Right cardiac atrium (tissue), 5 donors: ENCODE results near the gene JMY. TPM values are rescaled to one million over a fixed set of nuclear protein-coding genes. Genes with fewer than 3 reads are reported as not detected.

Experiments
- ATAC-seq, 2 donors: fragments of 200-7000 bp; cut with Tn5 transposase; one replicate each; pipeline versions ENCODE4 v1.8.0 to v1.9.1; 2020; ENCODE audit warnings: moderate library complexity in 2 of 2, mild to moderate bottlenecking in 1 of 2
- DNase-seq, 3 donors: peaks; one replicate each; pipeline ENCODE4 v3.0.0-alpha.2; 2020
- H3K27ac ChIP-seq: one replicate; pipeline ENCODE4 v1.5.1; 2013; ENCODE audit warnings: mild to moderate bottlenecking, low read length, control low read depth, moderate library complexity
- H3K27me3 ChIP-seq: one replicate; pipeline ENCODE4 v1.6.1; 2013; ENCODE audit not compliant: control insufficient read depth, insufficient read depth
- H3K4me1 ChIP-seq: one replicate; pipeline ENCODE4 v1.6.1; 2013; ENCODE audit warnings: low read length; ENCODE audit not compliant: control insufficient read depth, insufficient read depth
- H3K4me3 ChIP-seq: one replicate; pipeline ENCODE4 v1.5.1; 2013; ENCODE audit warnings: low read length, control low read depth
- H3K9me3 ChIP-seq: one replicate; pipeline ENCODE4 v1.6.1; 2013; ENCODE audit warnings: low read length; ENCODE audit not compliant: control insufficient read depth
- WGBS: extraction: QIAGEN DNeasy Blood & Tissue Kit; methylation state at CpG from one replicate; pipeline ENCODE4 v1.1.7; 2013; 5-methylcytosine and 5-hydroxymethylcytosine counted together
- intact Hi-C, 4 donors: fragments of 100-400 bp; cut with DNase I; formaldehyde crosslinking; loops; one replicate each; pipeline versions ENCODE4 v1.11.0 to v1.14.0; 2022 to 2023
- long read RNA-seq, 4 donors: library from polyadenylated mRNA; unstranded; transcript quantifications; one replicate each; pipeline ENCODE4 v2.0.0, GENCODE V29; 2020 to 2021
- polyA plus RNA-seq: library from polyadenylated mRNA; stranded (reverse); fragments of 200-250 nt; gene quantifications from one replicate; pipeline ENCODE4 v1.2.3, GENCODE V29; 2013
- total RNA-seq, 4 donors: library from RNA; stranded (reverse); fragmentation: NEBNext Ultra II Directional; extraction: Animal tissue kit (Norgen Biotek cat#: 25700); gene quantifications; one replicate each; pipeline ENCODE4 v1.2.1, GENCODE V29; 2021
- donor health status: healthy with polysubstance abuse.
- donor health status: DM: no; HTN: yes; CAD: no.
- donor health status: DM: no; HTN: no; CAD: no.
- donor health status: DM: no; HTN: yes; CAD: no; lungs with severe emphysema.
- donor health status: DM: yes; HTN: yes; CAD: no.

The JMY gene, protein sequence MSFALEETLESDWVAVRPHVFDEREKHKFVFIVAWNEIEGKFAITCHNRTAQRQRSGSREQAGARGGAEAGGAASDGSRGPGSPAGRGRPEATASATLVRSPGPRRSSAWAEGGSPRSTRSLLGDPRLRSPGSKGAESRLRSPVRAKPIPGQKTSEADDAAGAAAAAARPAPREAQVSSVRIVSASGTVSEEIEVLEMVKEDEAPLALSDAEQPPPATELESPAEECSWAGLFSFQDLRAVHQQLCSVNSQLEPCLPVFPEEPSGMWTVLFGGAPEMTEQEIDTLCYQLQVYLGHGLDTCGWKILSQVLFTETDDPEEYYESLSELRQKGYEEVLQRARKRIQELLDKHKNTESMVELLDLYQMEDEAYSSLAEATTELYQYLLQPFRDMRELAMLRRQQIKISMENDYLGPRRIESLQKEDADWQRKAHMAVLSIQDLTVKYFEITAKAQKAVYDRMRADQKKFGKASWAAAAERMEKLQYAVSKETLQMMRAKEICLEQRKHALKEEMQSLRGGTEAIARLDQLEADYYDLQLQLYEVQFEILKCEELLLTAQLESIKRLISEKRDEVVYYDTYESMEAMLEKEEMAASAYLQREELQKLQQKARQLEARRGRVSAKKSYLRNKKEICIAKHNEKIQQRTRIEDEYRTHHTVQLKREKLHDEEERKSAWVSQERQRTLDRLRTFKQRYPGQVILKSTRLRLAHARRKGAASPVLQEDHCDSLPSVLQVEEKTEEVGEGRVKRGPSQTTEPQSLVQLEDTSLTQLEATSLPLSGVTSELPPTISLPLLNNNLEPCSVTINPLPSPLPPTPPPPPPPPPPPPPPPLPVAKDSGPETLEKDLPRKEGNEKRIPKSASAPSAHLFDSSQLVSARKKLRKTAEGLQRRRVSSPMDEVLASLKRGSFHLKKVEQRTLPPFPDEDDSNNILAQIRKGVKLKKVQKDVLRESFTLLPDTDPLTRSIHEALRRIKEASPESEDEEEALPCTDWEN
- 10 to 100 TPM; 10.3 to 14.5 (median 11.6) TPM for total RNA-seq
- polyA plus RNA-seq: 4.1 TPM
- long read RNA-seq, donor 1, partial matches to known transcripts: 56 of 56 reads
- long read RNA-seq, donor 1, other reads (novel, unspliced or antisense): 0 of 56 reads
- long read RNA-seq, donor 2, full-length matches to known transcripts: 1 of 2 reads
- long read RNA-seq, donor 2, partial matches to known transcripts: 0 of 2 reads
- long read RNA-seq, donor 2, other reads (novel, unspliced or antisense): 1 of 2 reads
- long read RNA-seq, donor 3, partial matches to known transcripts: 2 of 3 reads
- long read RNA-seq, donor 3, other reads (novel, unspliced or antisense): 1 of 3 reads
- long read RNA-seq, donor 4, partial matches to known transcripts: 2 of 3 reads
- long read RNA-seq, donor 4, other reads (novel, unspliced or antisense): 1 of 3 reads

- intact Hi-C loops: no loop called here
- WGBS: under 1% methylated on average over 83 of the region's 83 CpGs
- peak; percentile 87 to 96 (median 93) for DNase-seq
- H3K9me3 ChIP-seq: no peaks in the 10 kb centered on the region
- H3K27me3 ChIP-seq: no peaks in the 10 kb centered on the region
- H3K4me3 ChIP-seq: peak within 1 kb of the TSS; percentile 64
- peak; percentile 95 to 96 for ATAC-seq
- no peaks in the 10 kb centered on the region for H3K4me1 ChIP-seq
- peak within 1 kb of the TSS; percentile 53 for H3K27ac ChIP-seq
Observed at GRCh38 chr5:79235634-79236361, at the start of gene JMY. JMY (plus strand) TSS chr5:79236131; CDS start chr5:79236651, 520 bp downstream.

DNA sequence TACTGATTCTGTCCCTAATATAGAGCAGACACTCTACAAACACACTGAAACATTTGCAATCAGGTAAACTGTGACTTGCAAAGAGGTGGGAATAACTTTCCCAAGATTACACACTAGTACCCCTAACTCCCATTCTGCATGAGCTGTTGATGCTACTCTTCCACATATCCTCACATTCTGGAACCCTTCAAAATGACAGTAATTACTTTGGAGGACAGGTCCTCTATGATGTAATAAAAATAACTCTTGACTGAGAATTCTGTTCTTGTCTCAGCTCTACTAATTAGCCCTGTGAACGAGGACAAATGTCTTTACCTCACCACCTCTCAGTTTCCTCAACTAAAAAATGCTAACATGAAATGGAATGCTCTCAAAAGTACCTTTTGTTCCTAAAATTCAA, 49.5 kb upstream of the JMY start:
- DNase-seq (no peak), ATAC-seq (no peak)
- Histone ChIP-seq H3K4me1 (peaks cover 4% of the 10 kb centered on the region), H3K27ac (no peak overlapping the region), H3K9me3 (no peaks in the 10 kb centered on the region), H3K4me3 (no peak overlapping the region), H3K27me3 (no peaks in the 10 kb centered on the region)
- intact Hi-C loops: no loop called here
- WGBS: 47% methylated on average over 1 of the region's 1 CpG

GRCh38 chr5:79189439-79190234, 46.3 kb upstream of the JMY start:
- 67% methylated on average over 8 of the region's 8 CpGs for WGBS
- no peak for DNase-seq
- Histone ChIP-seq H3K9me3 (no peaks in the 10 kb centered on the region), H3K4me3 (no peak overlapping the region), H3K27me3 (no peaks in the 10 kb centered on the region), H3K27ac (no peak overlapping the region), H3K4me1 (no peaks in the 10 kb centered on the region)
- no peak for ATAC-seq
- intact Hi-C loops: no loop called here

- Histone ChIP-seq H3K4me1 (no peaks in the 10 kb centered on the region), H3K27ac (no peak overlapping the region), H3K9me3 (no peaks in the 10 kb centered on the region), H3K4me3 (no peak overlapping the region), H3K27me3 (no peaks in the 10 kb centered on the region)
- DNase-seq (no peak), ATAC-seq (no peak)
- intact Hi-C loops: no loop called here
- WGBS: 80% methylated on average over 2 of the region's 2 CpGs
Observed at GRCh38 chr5:79190235-79190529, 45.7 kb upstream of the JMY start.

GRCh38 chr5:79191457-79191856, 44.5 kb upstream of the JMY start:
- H3K9me3 ChIP-seq: no peaks in the 10 kb centered on the region
- ATAC-seq: no peak
- intact Hi-C loops: no loop called here
- H3K27me3 ChIP-seq: no peaks in the 10 kb centered on the region
- H3K4me3 ChIP-seq: no peak overlapping the region
- H3K27ac ChIP-seq: no peak overlapping the region
- 79% methylated on average over 6 of the region's 6 CpGs for WGBS
- DNase-seq: no peak
- H3K4me1 ChIP-seq: no peaks in the 10 kb centered on the region

- DNase-seq (no peak), ATAC-seq (peak in 1 of 2 donors; percentile 59)
- Histone ChIP-seq H3K27me3 (no peaks in the 10 kb centered on the region), H3K27ac (no peak overlapping the region), H3K9me3 (no peaks in the 10 kb centered on the region), H3K4me1 (no peaks in the 10 kb centered on the region), H3K4me3 (no peak overlapping the region)
- intact Hi-C loops: no loop called here
- WGBS: 55% methylated on average over 4 of the region's 4 CpGs
Observed at GRCh38 chr5:79193643-79194042, 42.3 kb upstream of the JMY start.

GRCh38 chr5:79200573-79201183, 35.3 kb upstream of the JMY start:
- no peaks in the 10 kb centered on the region for H3K9me3 ChIP-seq
- H3K27ac ChIP-seq: no peak overlapping the region
- intact Hi-C loops: no loop called here
- no peaks in the 10 kb centered on the region for H3K27me3 ChIP-seq
- H3K4me1 ChIP-seq: no peaks in the 10 kb centered on the region
- WGBS: 63% methylated on average over 3 of the region's 3 CpGs
- DNase-seq (no peak), ATAC-seq (no peak)
- no peak overlapping the region for H3K4me3 ChIP-seq

DNA sequence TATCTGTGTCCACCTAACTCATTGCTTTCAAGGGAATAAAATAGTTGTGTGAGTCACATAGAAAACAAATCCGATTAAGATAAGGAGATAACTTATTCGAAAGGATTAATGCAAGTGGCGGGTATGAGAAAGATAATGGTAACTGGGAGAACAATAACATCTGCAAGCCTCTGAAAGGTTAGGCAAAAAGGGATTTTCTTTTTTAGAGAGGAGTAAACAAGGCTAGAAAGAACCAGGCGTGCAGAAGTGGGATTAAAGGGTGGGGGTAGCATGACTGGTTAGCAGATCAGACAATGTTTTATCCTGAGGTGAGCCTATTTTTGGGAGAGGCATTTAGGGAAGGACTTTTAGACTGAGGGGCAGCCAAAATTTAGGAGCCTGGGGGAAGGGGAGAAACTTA, 34.7 kb upstream of the JMY start:
- WGBS: 69% methylated on average over 4 of the region's 4 CpGs
- Histone ChIP-seq H3K4me1 (no peaks in the 10 kb centered on the region), H3K27me3 (no peaks in the 10 kb centered on the region), H3K9me3 (no peaks in the 10 kb centered on the region), H3K27ac (no peak overlapping the region), H3K4me3 (no peak overlapping the region)
- DNase-seq (no peak), ATAC-seq (no peak)
- intact Hi-C loops: no loop called here

GRCh38 chr5:79202076-79202475, 33.9 kb upstream of the JMY start:
- no peak for DNase-seq
- intact Hi-C loops: no loop called here
- no peak for ATAC-seq

More at GRCh38 chr5:79202076-79202475, 33.9 kb upstream of the JMY start:
- no peak overlapping the region for H3K27ac ChIP-seq
- no peaks in the 10 kb centered on the region for H3K27me3 ChIP-seq
- no peaks in the 10 kb centered on the region for H3K4me1 ChIP-seq
- no peaks in the 10 kb centered on the region for H3K9me3 ChIP-seq
- H3K4me3 ChIP-seq: no peak overlapping the region
